Measurements from ENCODE around the gene CXCR2. TPM values are rescaled to one million over a fixed set of nuclear protein-coding genes. Genes with fewer than 3 reads are reported as not detected.

The CXCR2 gene
- polyA plus RNA-seq, 1 of the 3 experiments (the other 2 are of a cell fraction), result not detected

GRCh38 chr2:218077464-218078216 is 48.2 kb upstream of the CXCR2 start:
- Histone ChIP-seq H3K9me2 (no peaks in the 10 kb centered on the region), H3K9ac (no peak overlapping the region), H3K4me2 (no peak overlapping the region), H3K27ac (ENCODE audit: low read depth in 2 of 2, low read length in 1 of 2) (no peak overlapping the region), H4K20me1 (ENCODE audit: insufficient read depth) (no peaks in the 10 kb centered on the region), H3K4me1 (ENCODE audit: control insufficient read depth in 1 of 2, insufficient read depth in 2 of 2, low read depth in 1 of 2, low read length in 1 of 2) (no peaks in the 10 kb centered on the region; a peak in 1 of 4 replicates), H3K9me3 (no peaks in the 10 kb centered on the region), H3K79me2 (ENCODE audit: insufficient read depth) (no peaks in the 10 kb centered on the region), H3F3A (replicated peaks; ENCODE audit: insufficient read depth) (no peaks in the 10 kb centered on the region), H3K27me3 (ENCODE audit: insufficient read depth) (peaks cover 5% of the 10 kb centered on the region; the same call in 1 of the 2 replicates), H3K4me3 (ENCODE audit: low read depth in 2 of 2, low read length in 1 of 2) (no peak overlapping the region), H2AFZ (ENCODE audit: low read depth) (no peak overlapping the region), H3K36me3 (replicated peaks in 1 of 2; ENCODE audit: control insufficient read depth in 1 of 2, insufficient read depth in 2 of 2, low read length in 1 of 2) (no peaks in the 10 kb centered on the region)
- TF ChIP-seq NFIC (IDR thresholded peaks at IDR 0.05; ENCODE audit: borderline replicate concordance) (no peak), CTCF (IDR thresholded peaks at IDR 0.05) (no peak), TAF1 (IDR thresholded peaks at IDR 0.05; ENCODE audit: borderline replicate concordance, low read depth, low read length) (no peak), FOXJ3 (CRISPR knock-in tag; IDR thresholded peaks at IDR 0.05) (no peak), SMC3 (IDR thresholded peaks at IDR 0.05; ENCODE audit: low read depth, low read length) (no peak), JUND (IDR thresholded peaks at IDR 0.05) (no peak), NRF1 (IDR thresholded peaks at IDR 0.05; ENCODE audit: low read depth, low read length) (no peak), USF2 (IDR thresholded peaks at IDR 0.05; ENCODE audit: borderline replicate concordance, low read depth, low read length) (no peak), USF1 (IDR thresholded peaks at IDR 0.05; ENCODE audit: borderline replicate concordance, low read depth) (no peak)
- no peak for DNase-seq
- ChIA-PET POLR2A (no interaction called here), CTCF (interaction anchor here (0.8 to 3.2 kb wide), 2 partner anchors 9 to 292 kb away, joined by 3 to 17 read pairs; partner anchors contain the start of gene RUFY4)
- 58% methylated on average over 7 of the region's 9 CpGs for WGBS (ENCODE audit: low lambda C conversion rate)

GRCh38 chr2:218079943-218080913 is 45.6 kb upstream of the CXCR2 start:
- H3K36me3 ChIP-seq (replicated peaks in 1 of 2; ENCODE audit: control insufficient read depth in 1 of 2, insufficient read depth in 2 of 2, low read length in 1 of 2), result no peaks in the 10 kb centered on the region
- H3K79me2 ChIP-seq (ENCODE audit: insufficient read depth), result no peaks in the 10 kb centered on the region
- 68% methylated on average over 13 of the region's 15 CpGs for WGBS (ENCODE audit: low lambda C conversion rate)
- H3K4me2 ChIP-seq, result no peak overlapping the region
- no peak for DNase-seq
- ChIA-PET CTCF (interaction anchor here (1.4 to 2.2 kb wide), 2 partner anchors 12 to 294 kb away, joined by 6 to 9 read pairs; partner anchors contain the start of gene RUFY4), POLR2A (no interaction called here)
- H3K4me1 ChIP-seq (ENCODE audit: control insufficient read depth in 1 of 2, insufficient read depth in 2 of 2, low read depth in 1 of 2, low read length in 1 of 2), result no peaks in the 10 kb centered on the region
- no peak overlapping the region for H3K9ac ChIP-seq
- H3K4me3 ChIP-seq (ENCODE audit: low read depth in 2 of 2, low read length in 1 of 2), result no peak overlapping the region
- no peak overlapping the region for H2AFZ ChIP-seq (ENCODE audit: low read depth)
- H3K27ac ChIP-seq (ENCODE audit: low read depth in 2 of 2, low read length in 1 of 2), result no peak overlapping the region
- no peaks in the 10 kb centered on the region for H3K9me2 ChIP-seq
- 0 out of 2 replicates have a peak, but pooled peaks cover under 1% of the 10 kb centered on the region for H3K27me3 ChIP-seq (ENCODE audit: insufficient read depth)
- H3F3A ChIP-seq (replicated peaks; ENCODE audit: insufficient read depth), result no peaks in the 10 kb centered on the region
- H4K20me1 ChIP-seq (ENCODE audit: insufficient read depth), result no peaks in the 10 kb centered on the region
- TF ChIP-seq ELF1 (IDR thresholded peaks at IDR 0.05) (no peak), GATA2 (CRISPR knock-in tag; IDR thresholded peaks at IDR 0.05) (no peak), USF2 (IDR thresholded peaks at IDR 0.05; ENCODE audit: borderline replicate concordance, low read depth, low read length) (no peak)
- no peaks in the 10 kb centered on the region for H3K9me3 ChIP-seq

Data from SK-N-SH (cell line).